HG02678 (cell line): ENCODE measurements around the gene DBF4.
"Not testable (repeated sequence)": the region's sequence is repeated elsewhere in the genome, so short reads cannot be mapped to it uniquely, and the experiment has no call there.

Experiments used
- ATAC-seq: cut with Tn5 transposase; IDR thresholded peaks from one replicate; pipeline ENCODE4 v1.9.1; 2021; ENCODE audit warnings: mild to moderate bottlenecking, moderate library complexity; ENCODE audit not compliant: unreplicated experiment

Gene DBF4

GRCh38 chr7:87882151-87882937 is 6.1 kb downstream of the DBF4 start:
- ATAC-seq = no peak

GRCh38 chr7:87885018-87885417 is 8.7 kb downstream of the DBF4 start:
- no peak for ATAC-seq

DNA sequence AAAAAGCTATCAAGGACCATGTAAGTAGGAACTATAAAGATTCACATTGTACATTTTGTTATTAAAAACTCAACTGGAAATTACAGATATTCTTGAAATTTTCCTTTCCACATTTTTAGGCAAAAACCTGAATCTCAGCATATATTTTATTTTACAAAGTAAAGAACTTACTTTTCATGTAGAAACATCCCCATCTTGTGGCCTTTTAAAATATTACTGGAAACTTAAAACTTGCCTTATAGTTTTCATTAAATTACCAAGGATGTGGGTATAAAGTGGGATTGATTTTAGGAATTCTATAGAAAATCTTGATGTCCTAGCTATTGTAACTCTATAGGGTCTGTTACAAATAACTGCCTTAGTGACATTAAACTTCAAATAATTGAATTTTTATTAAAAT is 10.6 kb downstream of the DBF4 start:
- no peak for ATAC-seq

DNA sequence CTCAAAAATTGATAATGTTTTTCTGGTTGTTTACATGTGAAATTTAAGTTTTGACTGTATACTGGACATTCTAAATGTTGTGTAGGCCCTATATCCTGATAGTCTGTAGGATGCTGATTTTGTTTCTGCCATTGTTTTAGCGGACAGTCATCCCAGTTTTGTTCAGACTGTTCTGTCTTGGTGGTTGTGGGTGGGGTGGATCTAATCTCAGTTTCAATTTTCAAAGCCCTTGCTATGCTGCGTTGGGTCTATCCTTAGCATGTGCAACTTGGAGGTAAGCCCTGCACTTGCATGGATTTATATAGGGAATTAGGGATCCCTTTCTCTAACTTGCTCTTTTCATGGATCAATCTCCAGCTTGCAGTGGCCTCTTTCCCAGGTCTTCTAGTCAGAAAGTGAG is 19.1 kb downstream of the DBF4 start:
- no peak for ATAC-seq

- no peak for ATAC-seq
Measured at GRCh38 chr7:87899255-87899654, 23.0 kb downstream of the DBF4 start.

- ATAC-seq = not testable (repeated sequence)
Measured at GRCh38 chr7:87907136-87907906, 31.0 kb downstream of the DBF4 start.

DNA sequence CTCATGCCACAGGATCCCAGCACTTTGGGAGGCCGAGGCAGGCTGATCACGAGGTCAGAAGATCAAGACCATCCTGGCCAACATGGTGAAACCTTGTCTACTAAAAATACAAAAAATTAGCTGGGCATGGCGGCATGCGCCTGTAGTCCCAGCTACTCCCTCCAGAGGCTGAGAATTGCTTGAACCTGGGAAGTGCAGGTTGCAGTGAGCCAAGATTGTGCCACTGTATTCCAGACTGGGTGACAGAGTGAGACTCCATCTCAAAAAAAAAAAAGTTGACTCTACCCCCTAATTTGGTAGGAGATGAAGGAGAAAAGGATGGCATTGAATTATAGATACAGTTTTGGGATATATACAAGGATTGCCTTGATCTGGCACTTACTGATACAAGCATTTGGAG is 32.5 kb downstream of the DBF4 start:
- ATAC-seq = not testable (repeated sequence)

- ATAC-seq = no peak
Measured at GRCh38 chr7:87912121-87912520, 35.8 kb downstream of the DBF4 start.

GRCh38 chr7:87918740-87919139 is 42.4 kb downstream of the DBF4 start:
- no peak for ATAC-seq

- ATAC-seq = no peak
Measured at GRCh38 chr7:87919875-87920274, 43.6 kb downstream of the DBF4 start.

GRCh38 chr7:87920578-87920977 is 44.3 kb downstream of the DBF4 start:
- ATAC-seq = no peak

- not testable (repeated sequence) for ATAC-seq
Measured at GRCh38 chr7:87922759-87923395, 46.6 kb downstream of the DBF4 start.

DNA sequence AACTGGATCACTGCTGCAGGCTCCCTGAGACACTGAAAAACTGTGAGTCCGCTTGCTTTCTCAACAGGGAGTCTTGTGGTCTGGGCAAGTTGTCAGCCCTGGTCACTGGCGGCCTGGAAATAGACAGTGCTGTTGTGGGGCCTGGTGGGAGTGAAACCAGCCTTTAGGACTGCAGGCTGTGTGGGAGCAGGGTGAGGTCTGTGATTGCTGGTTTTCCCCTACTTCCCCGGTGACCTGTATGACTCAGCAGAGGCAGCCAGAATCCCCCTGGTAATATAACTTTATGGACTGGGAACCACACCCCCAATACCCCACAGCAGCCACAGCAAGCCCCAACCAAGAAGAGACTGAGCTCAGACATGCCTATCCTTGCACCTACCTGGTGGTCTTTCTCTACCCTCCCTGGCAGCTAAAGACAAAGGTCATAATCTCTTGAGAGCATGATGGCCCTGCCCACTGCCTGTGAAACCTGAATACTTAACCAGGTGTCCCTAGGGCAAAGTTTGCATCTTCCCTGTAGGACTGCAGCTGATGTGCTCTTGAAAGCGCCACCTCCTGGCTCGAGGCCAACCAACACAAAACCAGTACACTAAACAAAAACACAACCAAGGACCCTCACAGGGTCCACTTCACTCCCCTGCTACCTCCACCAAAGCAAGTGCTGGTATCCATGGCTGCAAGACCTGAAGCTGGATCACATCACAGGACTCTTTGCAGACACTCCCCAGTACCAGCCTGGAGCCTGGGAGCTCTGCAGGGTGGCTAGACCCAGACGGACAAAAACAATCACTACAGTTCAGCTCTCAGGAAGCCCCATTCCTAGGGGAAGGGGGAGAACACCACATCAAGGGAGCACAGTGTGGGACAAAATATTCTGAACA is 50.5 kb downstream of the DBF4 start:
- ATAC-seq = peak; percentile 98

GRCh38 chr7:87933605-87933952 is 57.3 kb downstream of the DBF4 start:
- peak; percentile 23 for ATAC-seq

- ATAC-seq = peak; percentile 95
Measured at GRCh38 chr7:87933953-87934698, 57.8 kb downstream of the DBF4 start, which contains the start of gene ADAM22. Gene ADAM22, plus strand, starts transcription at chr7:87934251. Its CDS starts 215 bp downstream, at chr7:87934466.

DNA sequence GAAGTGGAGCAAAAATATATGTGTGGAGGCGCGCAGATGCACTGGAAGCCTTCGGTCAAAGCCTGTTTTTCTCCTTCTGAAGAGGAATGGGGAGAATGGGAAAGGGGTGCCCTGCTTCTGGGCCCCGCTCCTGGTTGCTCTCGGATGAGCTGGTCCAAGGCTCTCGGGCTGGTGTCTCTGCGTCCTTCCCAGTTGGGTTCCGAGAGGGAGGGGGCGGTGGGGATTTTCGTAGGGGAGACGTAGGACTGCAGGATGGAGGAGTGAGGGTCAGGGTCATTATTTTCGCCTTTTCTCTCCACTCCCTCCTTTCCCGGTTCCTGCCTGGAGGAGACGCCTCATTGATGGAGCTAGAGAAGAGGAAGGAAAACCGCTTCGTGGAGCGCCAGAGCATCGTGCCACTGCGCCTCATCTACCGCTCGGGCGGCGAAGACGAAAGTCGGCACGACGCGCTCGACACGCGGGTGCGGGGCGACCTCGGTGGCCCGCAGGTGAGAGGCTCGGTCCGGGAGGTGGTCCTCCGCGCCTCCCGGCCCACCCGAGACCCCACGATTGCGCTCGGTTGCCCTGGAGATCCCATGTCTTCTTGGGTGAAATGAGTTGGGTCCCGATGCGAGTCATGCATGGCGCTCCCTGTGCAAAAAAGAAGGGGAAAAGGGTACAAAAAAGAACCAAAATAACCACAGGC is 58.5 kb downstream of the DBF4 start:
- ATAC-seq = no peak

DNA sequence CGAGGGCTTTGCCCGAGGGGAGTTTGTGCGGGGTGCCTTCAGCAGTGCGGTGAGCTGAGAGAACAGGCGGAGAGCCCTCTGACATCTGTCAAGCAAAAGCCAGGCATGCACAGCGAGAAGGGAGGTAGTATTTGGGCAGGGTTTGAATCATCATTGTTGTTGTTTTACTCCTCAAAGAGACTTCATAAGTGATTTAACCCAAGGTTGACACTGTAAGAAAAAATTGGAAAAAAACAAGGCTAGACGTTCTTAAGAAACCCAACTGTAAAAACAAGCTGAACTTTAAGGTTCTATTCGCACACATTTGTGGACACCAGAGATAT is 59.1 kb downstream of the DBF4 start:
- no peak for ATAC-seq

DNA sequence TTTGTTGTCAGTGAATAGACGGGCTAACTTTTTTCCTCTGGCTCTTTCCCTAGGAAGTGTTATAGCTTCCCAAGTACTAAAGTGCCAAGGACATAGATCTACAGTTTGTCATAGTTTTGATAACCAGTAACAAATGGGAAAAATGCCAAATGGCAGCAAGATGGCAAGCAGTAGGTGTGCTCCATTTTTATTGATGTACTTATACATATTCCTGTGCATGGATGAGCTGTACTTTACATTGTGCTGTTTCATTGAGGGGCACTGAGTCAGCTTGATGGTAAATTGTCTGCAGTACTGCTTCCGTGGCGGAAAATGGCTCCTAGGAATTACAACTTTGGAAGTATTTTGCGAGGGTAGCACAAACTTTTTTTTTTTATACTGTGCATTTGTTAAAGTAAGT is 64.8 kb downstream of the DBF4 start:
- no peak for ATAC-seq

DNA sequence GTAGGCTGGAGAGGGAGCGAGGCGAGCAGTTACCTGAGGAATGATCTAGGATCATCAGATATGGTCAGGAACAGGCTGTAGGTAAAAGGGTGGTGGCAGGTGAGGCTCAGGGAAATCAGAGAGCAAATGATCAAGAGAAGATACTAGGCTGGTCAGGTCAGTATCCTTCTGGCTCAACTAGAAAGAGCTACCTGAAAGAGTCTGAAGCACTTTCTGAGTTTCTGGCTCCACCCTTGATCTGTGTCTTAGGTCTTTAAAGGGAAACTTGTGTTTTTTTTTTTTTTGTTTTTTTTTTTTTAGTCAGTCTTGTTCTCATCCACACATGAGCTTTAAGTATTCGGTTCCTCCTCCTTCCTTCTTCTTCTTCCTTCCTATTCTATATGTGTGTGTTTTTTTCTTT is 68.3 kb downstream of the DBF4 start:
- ATAC-seq = no peak

- not testable (repeated sequence) for ATAC-seq
Measured at GRCh38 chr7:87945926-87946325, 69.6 kb downstream of the DBF4 start.
